HFF-Myc (cell line): ENCODE results near the gene RHO.

ENCODE experiments used
- DNase-seq: peaks from one replicate; pipeline ENCODE4 v3.0.0-alpha.2; 2011; ENCODE audit warnings: low read depth; ENCODE audit errors: extremely low read depth
- H3K4me3 ChIP-seq: replicated peaks from 2 replicates; pipeline ENCODE4 v1.5.1; 2011; ENCODE audit warnings: low read depth, mild to moderate bottlenecking, control low read depth, low read length
- TF ChIP-seq, protein P1 (sequence below): IDR thresholded peaks from 2 replicates; pipeline ENCODE4 v1.5.1; 2012; ENCODE audit warnings: mild to moderate bottlenecking, low read depth, low read length, control low read depth; ENCODE audit errors: missing control alignments

RHO gene

DNA sequence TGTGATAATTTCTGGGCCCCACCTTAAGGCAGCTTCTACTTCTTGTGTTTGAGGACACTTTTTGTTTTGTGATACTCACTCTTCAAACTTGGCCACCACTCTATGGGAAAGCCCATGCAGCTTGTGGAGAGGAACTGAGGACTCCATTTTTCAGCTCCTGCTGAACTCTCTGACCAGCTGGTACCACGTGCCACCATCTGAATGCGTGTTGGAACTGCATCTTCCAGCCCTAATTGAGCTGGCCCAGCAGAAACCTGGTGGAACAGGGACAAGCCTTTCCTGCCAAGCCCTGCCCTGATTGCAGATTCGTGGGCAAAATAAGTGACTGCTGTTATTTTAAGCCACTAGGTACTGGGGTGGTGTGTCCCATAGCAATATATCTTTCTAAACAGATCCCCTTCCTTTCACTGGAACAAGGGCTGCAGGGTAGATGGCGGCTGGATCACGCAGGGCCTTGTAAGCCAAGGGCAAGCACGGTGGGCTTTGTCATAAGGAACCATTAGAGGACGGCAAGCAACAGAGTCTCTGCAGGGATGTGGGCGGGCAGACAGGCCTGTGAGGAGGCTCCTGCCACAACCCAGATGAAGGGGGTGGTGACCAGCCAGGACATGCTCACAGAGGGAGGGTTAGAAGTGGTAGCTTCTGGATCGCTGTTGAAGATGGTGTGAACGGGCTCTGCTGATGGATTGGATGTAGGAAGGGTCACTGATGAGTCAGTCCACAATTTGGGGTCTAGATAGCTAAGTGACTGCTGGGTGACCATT is 24.0 kb downstream of the RHO start:
- DNase-seq: no peak
- TF ChIP-seq, protein P1, sequence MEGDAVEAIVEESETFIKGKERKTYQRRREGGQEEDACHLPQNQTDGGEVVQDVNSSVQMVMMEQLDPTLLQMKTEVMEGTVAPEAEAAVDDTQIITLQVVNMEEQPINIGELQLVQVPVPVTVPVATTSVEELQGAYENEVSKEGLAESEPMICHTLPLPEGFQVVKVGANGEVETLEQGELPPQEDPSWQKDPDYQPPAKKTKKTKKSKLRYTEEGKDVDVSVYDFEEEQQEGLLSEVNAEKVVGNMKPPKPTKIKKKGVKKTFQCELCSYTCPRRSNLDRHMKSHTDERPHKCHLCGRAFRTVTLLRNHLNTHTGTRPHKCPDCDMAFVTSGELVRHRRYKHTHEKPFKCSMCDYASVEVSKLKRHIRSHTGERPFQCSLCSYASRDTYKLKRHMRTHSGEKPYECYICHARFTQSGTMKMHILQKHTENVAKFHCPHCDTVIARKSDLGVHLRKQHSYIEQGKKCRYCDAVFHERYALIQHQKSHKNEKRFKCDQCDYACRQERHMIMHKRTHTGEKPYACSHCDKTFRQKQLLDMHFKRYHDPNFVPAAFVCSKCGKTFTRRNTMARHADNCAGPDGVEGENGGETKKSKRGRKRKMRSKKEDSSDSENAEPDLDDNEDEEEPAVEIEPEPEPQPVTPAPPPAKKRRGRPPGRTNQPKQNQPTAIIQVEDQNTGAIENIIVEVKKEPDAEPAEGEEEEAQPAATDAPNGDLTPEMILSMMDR: no peak
- H3K4me3 ChIP-seq: no peak overlapping the region

DNA sequence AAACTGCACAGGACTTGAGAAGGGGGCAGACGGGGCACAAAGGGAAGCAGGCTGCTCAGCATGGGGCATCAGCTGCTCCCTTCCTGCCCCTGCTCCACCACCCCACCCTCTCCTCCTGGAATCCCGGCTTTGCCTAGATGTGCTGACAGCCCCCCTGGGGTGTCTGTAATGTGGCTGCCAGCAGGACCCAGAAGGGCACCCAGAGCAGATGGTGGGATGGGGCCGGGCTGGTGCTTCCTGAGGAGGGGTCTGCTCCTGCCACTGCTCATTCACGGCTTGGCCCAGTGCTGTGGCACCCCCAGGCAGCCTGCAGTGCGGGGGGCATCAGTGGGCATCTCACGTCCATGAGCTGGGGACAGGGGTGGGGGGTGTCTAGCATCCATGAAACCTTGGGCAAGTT is 24.7 kb downstream of the RHO start:
- DNase-seq: no peak
- no peak overlapping the region for H3K4me3 ChIP-seq
- TF ChIP-seq, protein P1: no peak

DNA sequence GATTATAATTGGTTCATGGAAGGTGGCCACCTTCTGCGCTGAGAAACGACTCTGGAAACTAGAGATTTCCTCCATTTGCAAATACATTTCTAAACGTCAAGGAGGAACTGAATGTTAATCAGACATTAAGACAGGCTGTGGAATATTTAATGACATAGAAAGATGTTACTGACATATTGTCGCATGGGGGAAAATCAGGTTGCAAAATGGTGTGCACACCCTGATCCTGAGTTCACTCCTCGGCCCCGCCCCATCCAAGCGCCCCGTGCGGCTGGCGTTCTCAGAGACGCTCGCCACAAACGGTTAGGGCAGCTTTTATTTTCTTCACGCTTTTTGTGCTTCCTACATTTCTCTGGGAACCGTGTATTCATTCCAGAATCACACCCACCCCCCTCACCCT is 25.3 kb downstream of the RHO start:
- no peak overlapping the region for H3K4me3 ChIP-seq
- TF ChIP-seq, protein P1: no peak
- no peak for DNase-seq

DNA sequence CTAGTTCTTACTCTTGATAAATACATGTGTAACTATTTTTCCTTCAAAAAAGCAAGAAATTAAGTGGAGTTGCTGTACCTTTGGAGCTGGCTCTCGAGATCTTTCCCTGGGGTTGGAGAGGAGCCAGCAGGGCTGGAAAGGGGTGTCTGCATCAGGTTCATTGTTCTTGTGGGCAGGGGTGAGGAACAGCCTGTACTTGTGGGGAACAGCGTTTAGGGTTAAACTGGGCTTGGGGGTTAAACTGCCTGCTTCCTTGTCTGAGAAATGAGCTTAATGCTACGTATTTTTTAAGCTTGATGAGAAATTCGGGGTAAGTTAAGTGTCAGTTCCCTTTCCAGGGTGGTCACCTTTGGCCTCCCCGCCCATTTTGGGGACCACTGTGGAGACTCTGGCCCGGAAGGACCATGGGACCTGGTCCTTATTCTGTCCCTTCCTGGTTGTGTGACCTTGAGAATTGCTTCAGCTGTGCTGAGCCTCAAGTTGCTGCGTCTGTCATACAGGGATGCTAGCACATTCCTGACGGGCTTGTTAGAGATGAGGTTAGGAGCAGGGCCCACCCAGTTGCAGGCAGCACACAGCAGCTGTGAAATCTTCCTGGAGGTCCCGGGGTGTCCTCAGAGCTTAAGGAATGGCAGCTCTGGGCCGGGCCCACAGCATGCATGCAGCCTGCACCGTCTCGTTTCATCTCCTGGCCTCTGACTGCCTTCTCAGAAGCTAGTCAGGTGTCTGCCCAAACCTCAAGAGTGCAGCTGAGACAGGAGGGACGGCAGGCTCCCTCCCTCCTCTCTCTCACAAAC is 26.1 kb downstream of the RHO start:
- TF ChIP-seq, protein P1: no peak
- DNase-seq: no peak
- no peak overlapping the region for H3K4me3 ChIP-seq

DNA sequence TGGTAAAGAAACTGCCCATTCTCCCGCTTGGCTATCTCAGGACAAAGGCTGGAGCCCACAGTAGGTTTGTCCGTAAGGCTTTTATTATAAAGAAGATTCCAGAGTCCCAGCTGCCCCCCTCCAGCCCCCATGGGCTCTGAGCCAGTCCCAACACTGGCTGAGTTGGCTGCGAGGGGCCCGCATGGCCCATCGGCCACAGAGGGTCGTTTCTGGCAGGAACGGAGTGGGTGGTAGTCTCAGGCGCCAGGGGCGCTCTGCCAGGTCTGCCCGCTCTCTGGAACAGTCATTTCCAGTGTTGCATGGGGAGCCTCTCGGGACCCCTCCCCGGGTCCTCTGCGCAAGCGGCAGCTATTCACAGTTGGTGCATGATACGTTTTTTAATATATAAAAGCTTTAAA is 26.7 kb downstream of the RHO start:
- TF ChIP-seq, protein P1: no peak
- DNase-seq: no peak

DNA sequence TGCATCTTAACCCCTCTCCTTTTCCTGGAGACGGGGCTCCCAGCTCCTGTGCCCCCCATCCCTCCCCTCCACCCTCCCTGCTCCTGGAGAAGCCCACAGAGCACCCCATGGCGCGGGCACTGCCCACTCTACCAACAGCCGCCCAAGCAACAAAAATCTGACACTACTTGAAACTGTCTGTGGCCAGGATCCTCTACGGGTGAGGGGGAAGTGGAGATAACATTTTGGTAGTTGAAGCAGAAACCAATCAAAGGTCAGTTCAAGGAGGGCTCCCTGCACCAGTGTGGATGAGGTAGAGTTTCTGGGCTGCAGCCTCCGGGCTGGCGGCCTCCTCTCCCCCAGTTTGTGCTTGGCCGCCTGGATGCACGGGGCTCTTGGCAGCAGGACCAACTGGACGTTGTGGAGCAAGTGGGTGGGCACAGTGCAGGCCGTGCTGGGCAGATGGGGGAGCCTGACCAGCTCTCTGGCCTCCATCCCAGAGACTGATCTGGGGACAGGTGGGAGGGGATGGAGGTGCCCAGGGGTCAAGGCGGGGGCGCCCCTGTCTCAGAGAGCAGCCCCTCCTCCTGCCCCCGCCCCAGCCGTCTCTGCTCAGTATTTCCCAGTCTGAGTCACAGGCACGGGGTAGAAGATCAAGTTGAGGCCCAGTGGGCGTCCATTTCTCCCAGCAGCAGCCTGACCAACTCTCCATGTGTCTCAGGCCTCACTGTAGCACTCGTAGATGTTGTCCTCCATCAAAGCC is 27.3 kb downstream of the RHO start:
- TF ChIP-seq, protein P1: no peak
- H3K4me3 ChIP-seq: no peak overlapping the region
- DNase-seq: no peak

More for the DNA sequence above, 26.7 kb downstream of the RHO start:
- H3K4me3 ChIP-seq: no peak overlapping the region
